Osteocyte (in vitro differentiated cells): ENCODE results near the gene TRIM23. TPM values are rescaled to one million over a fixed set of nuclear protein-coding genes. Genes with fewer than 3 reads are reported as not detected.

Source experiments
- DNase-seq: peaks from one replicate; pipeline ENCODE4 v3.0.0; 2021; ENCODE audit warnings: mixed read lengths; ENCODE audit not compliant: unreplicated experiment; ENCODE audit errors: extremely low spot score
- H3K27ac Mint-ChIP-seq: one replicate; pipeline ENCODE4 v1.8.0; 2021; ENCODE audit warnings: mild to moderate bottlenecking, mixed read lengths; ENCODE audit not compliant: unreplicated experiment
- H3K27me3 Mint-ChIP-seq: one replicate; pipeline ENCODE4 v1.8.0; 2021; ENCODE audit warnings: mixed read lengths; ENCODE audit not compliant: unreplicated experiment
- H3K36me3 Mint-ChIP-seq: one replicate; pipeline ENCODE4 v1.8.0; 2021; ENCODE audit warnings: mixed read lengths; ENCODE audit not compliant: unreplicated experiment
- H3K4me1 Mint-ChIP-seq: one replicate; pipeline ENCODE4 v1.8.0; 2021; ENCODE audit warnings: mixed read lengths; ENCODE audit not compliant: unreplicated experiment
- H3K4me3 Mint-ChIP-seq: one replicate; pipeline ENCODE4 v1.8.0; 2021; ENCODE audit warnings: mild to moderate bottlenecking, moderate library complexity, mixed read lengths; ENCODE audit not compliant: unreplicated experiment
- H3K9me3 Mint-ChIP-seq: one replicate; pipeline ENCODE4 v1.8.0; 2021; ENCODE audit warnings: mixed read lengths; ENCODE audit not compliant: unreplicated experiment
- CTCF ChIP-seq: fragments of 200-600 bp; sonication (generic); IDR thresholded peaks from 2 replicates; pipeline ENCODE4 v1.5.0; 2021; ENCODE audit warnings: antibody characterized with exemption, mild to moderate bottlenecking, moderate library complexity
- long read RNA-seq: library from polyadenylated mRNA; unstranded; transcript quantifications from one replicate; pipeline ENCODE4 v2.0.0, GENCODE V29; 2021
- total RNA-seq: library from RNA; stranded (reverse); gene quantifications from 2 replicates; pipeline ENCODE4 v1.2.1, GENCODE V29; 2021

The TRIM23 gene
- 20.9 and 21.5 TPM in 2 replicates for total RNA-seq
- long read RNA-seq, full-length matches to known transcripts: 10 of 26 reads
- long read RNA-seq, partial matches to known transcripts: 9 of 26 reads
- long read RNA-seq, other reads (novel, unspliced or antisense): 7 of 26 reads

GRCh38 chr5:65624025-65624570 is at the start of gene TRIM23:
Gene TRIM23 (minus strand): TSS chr5:65624333. CDS start chr5:65624274, 59 bp downstream.
- peak; percentile 4 for TF ChIP-seq CTCF
- peak within 1 kb of the TSS; percentile 94 for H3K27ac Mint-ChIP-seq

GRCh38 chr5:65672796-65673195 is 48.7 kb upstream of the TRIM23 start:
- H3K4me1 Mint-ChIP-seq: no peaks in the 10 kb centered on the region

More at GRCh38 chr5:65624025-65624570, at the start of gene TRIM23:
- H3K36me3 Mint-ChIP-seq: peaks cover 5% of the 10 kb centered on the region
- no peaks in the 10 kb centered on the region for H3K27me3 Mint-ChIP-seq
- DNase-seq: peak; percentile 97
- peak within 1 kb of the TSS; percentile 99 for H3K4me3 Mint-ChIP-seq
- no peaks in the 10 kb centered on the region for H3K9me3 Mint-ChIP-seq
- peaks cover 31% of the 10 kb centered on the region for H3K4me1 Mint-ChIP-seq

GRCh38 chr5:65668696-65669095 is 44.6 kb upstream of the TRIM23 start:
- no peak for DNase-seq
- H3K4me3 Mint-ChIP-seq: no peak overlapping the region
- no peak overlapping the region for H3K27ac Mint-ChIP-seq
- no peaks in the 10 kb centered on the region for H3K27me3 Mint-ChIP-seq
- peaks cover 13% of the 10 kb centered on the region for H3K36me3 Mint-ChIP-seq
- TF ChIP-seq CTCF: no peak
- no peaks in the 10 kb centered on the region for H3K4me1 Mint-ChIP-seq
- H3K9me3 Mint-ChIP-seq: no peaks in the 10 kb centered on the region

More at GRCh38 chr5:65672796-65673195, 48.7 kb upstream of the TRIM23 start:
- no peak for DNase-seq
- peaks cover 33% of the 10 kb centered on the region for H3K36me3 Mint-ChIP-seq
- no peaks in the 10 kb centered on the region for H3K9me3 Mint-ChIP-seq
- H3K27ac Mint-ChIP-seq: no peak overlapping the region
- TF ChIP-seq CTCF: no peak
- no peaks in the 10 kb centered on the region for H3K27me3 Mint-ChIP-seq
- no peak overlapping the region for H3K4me3 Mint-ChIP-seq

- no peaks in the 10 kb centered on the region for H3K9me3 Mint-ChIP-seq
Measured at GRCh38 chr5:65663804-65664521, 39.8 kb upstream of the TRIM23 start.

More at GRCh38 chr5:65663804-65664521, 39.8 kb upstream of the TRIM23 start:
- DNase-seq: no peak
- Mint-ChIP-seq H3K27ac (no peak overlapping the region), H3K4me1 (no peaks in the 10 kb centered on the region), H3K4me3 (no peak overlapping the region), H3K36me3 (peaks cover 32% of the 10 kb centered on the region), H3K27me3 (no peaks in the 10 kb centered on the region)
- peak; percentile 44 for TF ChIP-seq CTCF
